Mucosa of descending colon (tissue), 3 donors: ENCODE measurements around the gene CHMP2A. TPM values are rescaled to one million over a fixed set of nuclear protein-coding genes. Genes with fewer than 3 reads are reported as not detected.

ENCODE experiments used
- ATAC-seq: fragments of 200-7000 bp; cut with Tn5 transposase; one replicate; pipeline ENCODE4 v1.9.1; 2020; ENCODE audit warnings: mild to moderate bottlenecking, moderate library complexity
- DNase-seq, 3 donors: peaks; one replicate each; pipeline ENCODE4 v3.0.0-alpha.2; 2020
- H3K36me3 ChIP-seq: fragments of 200-600 bp; one replicate; pipeline ENCODE4 v1.8.0; 2021; ENCODE audit warnings: low read depth, mild to moderate bottlenecking
- H3K4me1 ChIP-seq: fragments of 200-600 bp; one replicate; pipeline ENCODE4 v1.8.0; 2021; ENCODE audit warnings: low read depth, mild to moderate bottlenecking
- H3K4me3 ChIP-seq: fragments of 200-600 bp; one replicate; pipeline ENCODE4 v1.8.0; 2021; ENCODE audit warnings: mild to moderate bottlenecking
- H3K9me3 ChIP-seq: fragments of 200-600 bp; one replicate; pipeline ENCODE4 v1.8.0; 2021; ENCODE audit warnings: mild to moderate bottlenecking
- intact Hi-C, 2 donors: fragments of 100-400 bp; cut with DNase I in 1 of 2; cut with micrococcal nuclease in 1 of 2; formaldehyde crosslinking; loops; one replicate each; pipeline versions ENCODE4 v1.11.0 to v1.11.1; 2022; cut with DNase I, micrococcal nuclease
- total RNA-seq, 3 donors: library from RNA; stranded (reverse); fragmentation: NEBNext Ultra II Directional in 2 of 3; extraction: Animal tissue kit (Norgen Biotek cat#: 25700) in 2 of 3; gene quantifications; one replicate each; pipeline versions ENCODE4 v1.2.1 to v1.2.4, GENCODE V29; 2021 to 2023
- TF ChIP-seq, protein P1 (sequence below): fragments of 200-600 bp; IDR thresholded peaks from one replicate; pipeline ENCODE4 v1.8.0; 2022; ENCODE audit warnings: antibody characterized with exemption, mild to moderate bottlenecking
- donor health status: DM: no; HTN: no; CAD: no; lungs with moderate emphysema.
- donor health status: DM: no; HTN: no; CAD: no.
- donor health status: DM: no; HTN: yes; CAD: no.

CHMP2A gene
- total RNA-seq, 3 donors from 2014 or later = 125 to 231 (median 195) TPM

DNA sequence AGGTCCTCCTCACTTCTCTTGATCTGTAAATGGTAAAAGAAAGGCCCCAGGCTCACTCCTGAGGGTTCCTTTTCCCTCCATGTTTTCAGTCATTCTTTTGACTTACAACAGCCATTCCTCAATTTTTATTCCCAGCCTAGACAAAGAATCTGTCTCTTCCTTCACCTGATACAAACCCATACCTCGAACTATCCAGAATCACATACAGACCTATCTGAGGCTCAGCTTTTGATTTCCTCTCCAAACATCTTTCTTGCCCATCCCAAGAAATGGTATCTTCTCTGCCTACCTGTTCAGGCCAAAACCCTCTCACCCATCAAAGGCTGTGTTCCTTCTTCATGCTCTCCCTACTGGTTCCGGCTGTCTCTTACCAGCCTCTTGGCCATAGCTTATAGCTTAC is 2.2 kb downstream of the CHMP2A start:
- TF ChIP-seq, protein P1, sequence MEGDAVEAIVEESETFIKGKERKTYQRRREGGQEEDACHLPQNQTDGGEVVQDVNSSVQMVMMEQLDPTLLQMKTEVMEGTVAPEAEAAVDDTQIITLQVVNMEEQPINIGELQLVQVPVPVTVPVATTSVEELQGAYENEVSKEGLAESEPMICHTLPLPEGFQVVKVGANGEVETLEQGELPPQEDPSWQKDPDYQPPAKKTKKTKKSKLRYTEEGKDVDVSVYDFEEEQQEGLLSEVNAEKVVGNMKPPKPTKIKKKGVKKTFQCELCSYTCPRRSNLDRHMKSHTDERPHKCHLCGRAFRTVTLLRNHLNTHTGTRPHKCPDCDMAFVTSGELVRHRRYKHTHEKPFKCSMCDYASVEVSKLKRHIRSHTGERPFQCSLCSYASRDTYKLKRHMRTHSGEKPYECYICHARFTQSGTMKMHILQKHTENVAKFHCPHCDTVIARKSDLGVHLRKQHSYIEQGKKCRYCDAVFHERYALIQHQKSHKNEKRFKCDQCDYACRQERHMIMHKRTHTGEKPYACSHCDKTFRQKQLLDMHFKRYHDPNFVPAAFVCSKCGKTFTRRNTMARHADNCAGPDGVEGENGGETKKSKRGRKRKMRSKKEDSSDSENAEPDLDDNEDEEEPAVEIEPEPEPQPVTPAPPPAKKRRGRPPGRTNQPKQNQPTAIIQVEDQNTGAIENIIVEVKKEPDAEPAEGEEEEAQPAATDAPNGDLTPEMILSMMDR = no peak
- no peak overlapping the region for H3K4me3 ChIP-seq
- DNase-seq = no peak
- intact Hi-C loops = no loop called here
- ATAC-seq = no peak
- no peaks in the 10 kb centered on the region for H3K9me3 ChIP-seq
- peaks cover 35% of the 10 kb centered on the region for H3K36me3 ChIP-seq
- H3K4me1 ChIP-seq = peaks cover 18% of the 10 kb centered on the region

DNA sequence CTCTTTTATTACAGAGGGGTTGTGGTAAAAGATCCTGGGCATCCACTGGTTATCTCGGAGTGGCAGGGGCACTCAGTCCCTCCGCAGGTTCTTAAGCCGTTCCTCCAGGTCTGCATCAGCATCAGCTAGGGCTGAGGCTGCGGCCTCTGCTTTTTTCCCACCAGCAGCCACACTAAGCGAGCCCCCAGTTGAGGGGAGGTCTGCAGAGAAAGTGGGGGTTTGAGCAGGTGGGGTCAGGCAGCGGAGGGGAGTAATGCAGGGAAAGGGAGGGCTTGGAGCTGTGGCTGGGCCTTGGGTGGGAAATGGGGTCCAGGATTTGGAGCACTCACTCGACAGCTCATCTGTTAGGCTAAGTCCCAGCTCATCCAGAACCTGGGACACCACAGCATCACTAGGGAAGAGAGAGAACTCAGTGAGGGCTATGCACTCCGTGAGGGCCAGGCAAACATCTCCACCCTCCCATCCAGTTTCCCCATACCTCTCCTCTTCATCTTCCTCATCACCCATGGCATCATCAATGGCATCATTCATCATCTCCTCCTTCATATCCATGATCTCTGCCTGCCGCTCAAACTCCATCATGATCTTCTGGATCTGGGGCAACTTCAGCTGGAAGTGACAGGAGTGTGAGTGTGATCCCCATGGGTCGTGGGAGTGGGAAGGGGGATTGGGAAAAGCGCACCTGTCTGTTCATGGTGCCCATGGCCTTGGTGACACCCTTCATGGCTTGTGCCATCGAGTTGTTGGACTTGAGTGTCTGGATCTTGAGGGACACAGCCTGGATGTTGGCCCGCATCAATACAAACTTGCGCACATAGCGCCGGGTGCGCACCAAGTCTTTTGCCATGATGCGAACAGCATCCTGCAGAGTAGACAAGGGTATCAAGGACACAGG is 3.1 kb downstream of the CHMP2A start:
- DNase-seq (no peak), ATAC-seq (no peak)

DNA sequence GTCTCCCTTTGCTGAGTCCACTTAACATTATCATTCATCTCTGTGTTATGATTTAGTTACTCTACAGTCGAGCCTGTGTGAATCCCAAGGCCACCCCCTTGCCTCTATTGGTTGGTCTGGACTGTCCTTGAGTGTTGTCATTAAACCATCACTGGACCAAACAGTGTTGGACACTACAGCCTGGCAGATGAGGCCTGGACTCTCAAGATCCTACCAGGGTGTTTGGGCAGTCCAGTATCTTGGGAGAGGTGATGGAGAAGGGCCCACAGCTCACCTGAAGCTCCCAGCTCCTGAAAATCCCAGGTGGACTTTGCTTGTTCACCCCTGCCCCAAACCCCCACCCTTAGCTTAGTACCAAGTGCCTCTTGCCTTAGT is 3.8 kb downstream of the CHMP2A start:
- DNase-seq (no peak), ATAC-seq (no peak)
- intact Hi-C loops = no loop called here
- Histone ChIP-seq H3K9me3 (no peaks in the 10 kb centered on the region), H3K4me3 (no peak overlapping the region), H3K36me3 (peaks cover 39% of the 10 kb centered on the region), H3K4me1 (peaks cover 19% of the 10 kb centered on the region)
- TF ChIP-seq, protein P1 = no peak

More for the DNA sequence above, 3.1 kb downstream of the CHMP2A start:
- TF ChIP-seq, protein P1 = no peak
- Histone ChIP-seq H3K4me1 (peaks cover 12% of the 10 kb centered on the region), H3K4me3 (no peak overlapping the region), H3K36me3 (peaks cover 39% of the 10 kb centered on the region), H3K9me3 (no peaks in the 10 kb centered on the region)
- intact Hi-C loops = no loop called here

DNA sequence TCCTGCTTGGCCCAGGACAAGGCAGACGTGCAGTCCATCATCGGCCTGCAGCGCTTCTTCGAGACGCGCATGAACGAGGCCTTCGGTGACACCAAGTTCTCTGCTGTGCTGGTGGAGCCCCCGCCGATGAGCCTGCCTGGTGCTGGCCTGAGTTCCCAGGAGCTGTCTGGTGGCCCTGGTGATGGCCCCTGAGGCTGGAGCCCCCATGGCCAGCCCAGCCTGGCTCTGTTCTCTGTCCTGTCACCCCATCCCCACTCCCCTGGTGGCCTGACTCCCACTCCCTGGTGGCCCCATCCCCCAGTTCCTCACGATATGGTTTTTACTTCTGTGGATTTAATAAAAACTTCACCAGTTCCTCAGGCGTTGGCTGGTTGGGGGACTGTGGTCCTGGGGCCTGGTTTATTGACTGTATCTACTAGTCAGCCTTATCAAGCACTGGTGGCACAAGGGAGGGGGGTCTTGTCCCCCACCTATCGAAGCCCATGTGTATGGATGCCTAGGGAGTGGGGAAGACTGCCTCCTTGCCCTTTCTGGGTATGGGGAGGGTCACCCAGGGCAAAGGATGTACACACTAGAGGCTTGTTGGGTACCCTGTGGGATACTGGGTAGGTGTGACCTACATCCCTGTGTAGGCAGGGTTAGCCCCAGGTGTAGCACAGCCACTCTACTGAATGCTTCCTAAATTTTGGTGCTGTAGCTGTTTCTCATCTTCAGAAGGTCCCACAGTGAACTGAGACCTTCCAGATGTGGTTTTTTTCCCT is 4.4 kb downstream of the CHMP2A start:
- ATAC-seq = no peak
- TF ChIP-seq, protein P1 = no peak
- DNase-seq = peak in 1 of 3 donors; percentile 48

DNA sequence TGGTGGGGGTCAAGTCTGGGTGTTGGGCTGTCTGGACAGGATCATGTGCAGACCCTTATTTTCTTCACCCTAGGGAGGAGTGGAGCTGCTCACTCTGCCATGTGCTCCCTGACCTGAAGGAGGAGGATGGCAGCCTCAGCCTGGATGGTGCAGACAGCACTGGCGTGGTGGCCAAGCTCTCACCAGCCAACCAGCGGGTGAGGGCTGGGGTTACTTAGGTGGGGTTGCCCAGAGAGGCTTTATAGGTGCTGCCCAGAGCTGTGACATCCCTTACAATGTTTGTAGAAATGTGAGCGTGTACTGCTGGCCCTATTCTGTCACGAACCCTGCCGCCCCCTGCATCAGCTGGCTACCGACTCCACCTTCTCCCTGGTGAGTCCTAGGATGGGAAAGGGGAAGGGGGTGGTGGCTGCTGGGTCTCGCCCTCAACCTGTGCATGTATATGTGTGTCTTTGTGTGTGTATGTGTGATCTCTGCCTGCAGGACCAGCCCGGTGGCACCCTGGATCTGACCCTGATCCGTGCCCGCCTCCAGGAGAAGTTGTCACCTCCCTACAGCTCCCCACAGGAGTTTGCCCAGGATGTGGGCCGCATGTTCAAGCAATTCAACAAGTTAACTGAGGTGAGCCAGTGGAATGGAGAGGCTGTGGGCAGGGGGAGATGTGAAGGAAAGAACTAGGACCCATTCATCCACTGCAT is 5.1 kb downstream of the CHMP2A start:
- Histone ChIP-seq H3K36me3 (peaks cover 35% of the 10 kb centered on the region), H3K4me3 (no peak overlapping the region), H3K4me1 (peaks cover 20% of the 10 kb centered on the region), H3K9me3 (no peaks in the 10 kb centered on the region)
- TF ChIP-seq, protein P1 = no peak
- intact Hi-C loops = no loop called here
- peak in 1 of 3 donors; percentile 36 for DNase-seq
- ATAC-seq = no peak

More for the DNA sequence above, 4.4 kb downstream of the CHMP2A start:
- intact Hi-C loops = no loop called here
- H3K4me1 ChIP-seq = peaks cover 22% of the 10 kb centered on the region
- H3K4me3 ChIP-seq = no peak overlapping the region
- H3K36me3 ChIP-seq = peaks cover 39% of the 10 kb centered on the region
- H3K9me3 ChIP-seq = no peaks in the 10 kb centered on the region
